Heart left ventricle (tissue), 13 donors: ENCODE results near the gene UHRF2.
A peak's percentile ranks its signal among the peaks of the same experiment; 100 is the strongest.

Experiments used
- CTCF ChIP-seq, 12 donors: fragments of 200-600 bp; sonication (generic) in 4 of 12; IDR thresholded peaks; one replicate each; pipeline versions ENCODE4 v1.5.0 to v1.8.0; 2018 to 2022; ENCODE audit warnings: antibody characterized with exemption in 12 of 12, mild to moderate bottlenecking in 5 of 12
- POLR2A ChIP-seq, 2 donors: fragments of 450-650 bp; IDR thresholded peaks; one replicate each; pipeline ENCODE4 v1.6.1; 2017; ENCODE audit warnings: antibody characterized with exemption in 2 of 2, mild to moderate bottlenecking in 2 of 2, moderate library complexity in 2 of 2
- donor health status: ischemic (EF 13 %, LVEDD 7.1; RV severe dilation, severe dysfunction).
- donor health status: DM: no; HTN: yes; CAD: no.
- donor health status: DM: no; HTN: no; CAD: no.
- donor health status: ischemic (EF 25% LVEDD 6.9; RV normal size, moderate dysfunction).
- donor health status: ischemic (EF 25% LVEDD 5.7; RV mildly dilated, moderate dysfunction).
- donor health status: ischemic (EF 35%, LVEDD 5.7; RV mildly dilated, moderate dysfunction).
- donor health status: nonischemic (EF 11% LVEDD 7.7; RV severe dilation, severe dysfunction).
- donor health status: DM: yes; HTN: yes; CAD: no.
- donor health status: PGD.
- donor health status: ischemic (EF 29% LVEDD 5.4; RV normal size, mild dysfunction).
- donor health status: nonischemic (EF 23%, LVEDD 6.1; RV moderate dilation, normal function).

GRCh38 chr9:6412487-6413364 lies at the start of gene UHRF2:
- TF ChIP-seq CTCF (IDR thresholded peaks at IDR 0.05): peak in 1 of 12 donors; percentile 17
- peak in 1 of 2 donors; percentile 70 for TF ChIP-seq POLR2A (IDR thresholded peaks at IDR 0.05)
